Fibroblast of peridontal ligament (primary cell): Measurements from ENCODE around the gene ZNF608.
A peak's percentile ranks its signal among the peaks of the same experiment; 100 is the strongest.

Experiments
- DNase-seq: peaks from one replicate; pipeline ENCODE4 v3.0.0-alpha.2; 2010; ENCODE audit errors: extremely low read depth

Gene ZNF608

DNA sequence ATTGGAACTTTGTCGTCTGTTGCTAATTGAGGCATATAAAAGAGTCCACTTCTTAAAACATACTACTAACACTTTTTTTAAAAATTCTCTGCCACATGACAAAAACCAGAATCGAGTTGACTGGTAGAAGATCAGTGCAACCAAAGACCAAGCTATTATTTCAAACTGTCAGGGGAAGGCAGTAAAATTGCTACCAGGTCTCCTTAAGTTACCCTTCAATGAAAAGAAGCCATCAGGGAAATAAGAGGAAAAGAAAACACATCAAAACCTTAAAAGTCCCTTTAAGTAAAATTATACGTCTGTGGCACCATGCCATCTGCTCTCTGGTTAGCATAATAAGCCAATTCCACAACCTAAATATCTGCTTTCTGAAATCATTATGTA lies 9.6 kb downstream of the ZNF608 start:
- no peak for DNase-seq

DNA sequence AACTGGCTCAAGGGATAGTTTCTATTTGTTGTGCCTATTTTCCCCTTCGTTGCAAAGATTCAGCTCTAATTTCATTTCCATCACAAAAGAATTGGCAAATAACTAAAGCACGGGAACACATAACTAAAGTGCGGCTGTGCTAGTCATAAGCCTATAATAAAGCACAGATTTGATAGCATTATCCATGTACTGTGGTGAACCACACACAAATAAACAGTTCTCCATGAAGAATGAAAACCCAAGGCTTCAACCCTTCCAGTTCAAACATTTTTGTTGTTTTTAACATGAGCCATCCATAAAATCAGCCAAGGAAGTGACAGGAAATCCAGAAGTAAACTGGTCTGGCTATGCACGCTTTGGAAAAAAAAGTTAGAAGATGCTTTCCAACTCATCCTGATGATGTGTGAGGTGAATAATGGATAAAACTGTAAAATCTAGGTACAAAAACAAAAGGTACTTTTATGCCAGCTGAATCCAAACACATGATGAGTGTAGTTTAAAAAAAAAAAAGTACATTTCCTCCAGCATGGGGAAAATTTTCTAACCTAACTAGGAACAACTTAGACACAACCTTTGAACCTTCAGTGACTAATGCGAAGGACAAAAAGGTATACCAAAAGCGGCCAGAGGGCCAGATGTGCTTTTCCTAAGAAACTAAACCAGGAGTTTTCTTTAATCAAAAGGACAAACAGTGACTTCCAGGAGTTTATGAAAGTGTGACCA lies 10.2 kb downstream of the ZNF608 start:
- DNase-seq, result peak; percentile 99

DNA sequence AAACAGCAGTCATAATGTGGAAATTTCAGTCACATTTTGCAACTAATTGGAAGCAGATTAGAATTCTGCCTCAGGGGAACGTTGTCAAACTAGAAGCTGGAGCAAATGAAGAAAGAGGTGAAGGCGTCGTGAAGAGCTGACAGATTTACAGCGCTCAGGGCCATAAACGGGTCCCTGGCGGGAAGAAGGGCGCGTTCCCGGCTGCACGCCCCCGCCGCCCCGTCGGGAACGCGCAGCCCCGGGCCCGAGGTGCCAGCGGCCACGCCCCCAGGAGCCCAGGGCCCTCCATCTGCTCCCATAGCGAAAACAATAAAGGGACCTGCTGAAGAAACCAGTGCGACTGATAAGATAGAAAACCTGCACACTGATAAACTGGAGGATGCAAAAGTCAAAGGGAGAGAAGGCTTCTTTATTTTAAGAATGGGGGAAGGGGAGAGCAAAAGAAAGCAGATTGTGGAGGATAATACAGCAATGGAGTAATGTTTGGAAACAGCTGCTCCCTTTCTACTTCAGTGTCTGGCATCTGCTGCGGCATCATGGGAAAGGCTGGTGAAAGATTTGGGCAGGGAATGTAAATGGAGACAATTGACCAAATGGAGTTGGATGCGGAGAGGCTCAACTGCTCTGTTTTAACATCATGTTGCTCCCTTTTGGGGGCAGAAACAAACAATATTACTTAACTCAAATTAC lies 11.1 kb downstream of the ZNF608 start:
- peak; percentile 85 for DNase-seq

DNA sequence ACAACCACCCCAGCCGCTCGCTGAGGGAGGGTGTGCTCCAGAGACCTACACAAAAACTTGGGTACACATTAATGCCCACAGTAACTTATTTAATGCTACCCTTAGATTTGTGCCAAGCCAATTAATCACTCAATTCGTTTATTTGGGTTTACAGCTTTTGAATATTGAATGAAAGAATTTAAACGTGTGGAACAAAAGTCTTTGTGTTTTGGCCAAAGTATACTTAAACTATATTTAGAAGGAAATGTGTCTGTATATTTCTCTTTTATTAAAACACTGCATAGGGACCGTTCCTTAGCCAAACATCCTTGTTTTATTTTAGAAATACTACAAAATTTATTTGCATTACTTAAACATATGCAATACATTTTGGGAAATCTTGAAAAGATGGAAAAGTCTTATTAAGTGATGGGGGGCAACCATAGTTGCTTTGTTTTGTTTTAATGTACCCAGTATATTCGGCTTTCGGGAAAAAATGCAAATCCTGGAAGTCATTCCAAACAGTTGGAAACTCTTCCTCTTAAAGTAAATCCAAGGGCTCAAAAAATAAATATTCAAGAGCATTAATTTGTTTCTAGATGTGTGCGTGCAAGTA lies 11.8 kb downstream of the ZNF608 start:
- no peak for DNase-seq

DNA sequence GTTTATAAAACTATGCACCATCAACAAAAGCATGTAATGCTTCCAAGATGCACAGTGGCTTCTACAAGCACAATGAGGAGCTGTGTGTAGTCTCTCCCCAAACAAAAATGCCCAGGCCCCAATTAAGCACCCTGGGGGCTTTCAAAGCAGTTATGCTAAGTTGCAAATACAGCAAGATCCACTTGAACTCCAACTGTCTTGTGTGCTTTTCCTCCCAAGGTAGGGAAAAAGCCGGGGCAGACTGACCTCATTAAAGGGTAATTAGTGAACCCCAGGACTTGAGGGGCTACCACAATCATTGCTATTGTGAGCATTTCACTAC lies 13.1 kb downstream of the ZNF608 start:
- DNase-seq, result no peak

DNA sequence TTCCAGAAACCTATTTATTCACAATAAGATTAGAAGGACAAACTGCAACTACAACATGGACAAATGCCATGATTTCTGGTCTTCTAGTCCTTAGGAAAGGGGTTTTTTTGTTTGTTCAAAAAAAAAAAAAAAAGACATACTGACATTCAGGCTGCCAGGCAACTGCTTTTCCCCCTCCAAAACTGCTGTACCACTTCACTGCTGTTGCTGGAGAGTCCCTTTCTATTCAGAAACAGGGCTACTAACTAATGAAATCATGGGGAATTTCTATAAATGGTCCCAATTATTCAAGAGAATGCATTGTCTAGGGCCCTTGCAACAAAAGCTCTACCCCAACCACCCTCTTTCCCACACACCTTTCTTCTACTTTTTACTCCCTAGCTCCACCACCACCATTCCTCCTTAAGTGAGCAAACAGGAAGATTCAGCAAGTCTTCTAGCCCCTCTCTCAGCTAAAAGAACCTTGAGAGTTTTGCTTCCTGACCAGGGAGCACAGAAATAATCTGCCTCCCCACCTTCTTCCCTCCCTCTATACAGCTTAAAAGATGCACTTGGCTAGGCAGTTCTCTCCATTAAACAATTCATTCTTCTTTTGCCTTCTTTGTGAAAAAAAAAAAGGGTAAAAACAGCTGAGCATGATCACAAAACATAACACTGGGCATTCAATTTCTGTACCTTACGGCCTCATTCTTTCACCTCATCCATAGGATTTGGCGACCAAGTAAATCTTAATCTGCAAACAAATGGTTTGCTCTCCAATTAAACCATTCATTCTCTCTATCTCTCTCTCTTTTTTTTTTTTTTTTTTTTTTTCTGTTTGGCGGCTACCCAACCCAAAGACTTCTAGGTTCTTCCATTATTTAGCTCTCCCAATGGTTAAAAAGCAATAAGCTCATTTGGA lies 13.8 kb downstream of the ZNF608 start:
- DNase-seq, result no peak

DNA sequence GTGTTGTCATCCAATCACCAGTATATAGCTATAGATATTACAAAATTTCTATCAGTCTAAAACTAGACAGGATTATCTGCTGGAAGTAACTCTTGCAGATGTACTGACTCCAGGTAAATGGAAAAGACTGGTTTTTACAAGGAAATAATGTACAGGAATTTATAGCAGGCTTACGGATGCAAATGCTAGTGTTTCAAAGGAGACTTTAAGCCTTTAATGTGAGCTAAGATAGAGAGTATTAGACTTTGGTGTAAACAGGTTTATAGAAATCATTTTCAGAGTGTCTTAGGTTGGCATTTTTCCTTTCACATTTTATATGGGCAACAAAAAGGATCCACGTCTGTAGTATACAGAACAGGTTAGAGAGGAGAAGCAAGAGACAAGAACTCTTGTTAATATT lies 16.1 kb downstream of the ZNF608 start:
- DNase-seq, result no peak

DNA sequence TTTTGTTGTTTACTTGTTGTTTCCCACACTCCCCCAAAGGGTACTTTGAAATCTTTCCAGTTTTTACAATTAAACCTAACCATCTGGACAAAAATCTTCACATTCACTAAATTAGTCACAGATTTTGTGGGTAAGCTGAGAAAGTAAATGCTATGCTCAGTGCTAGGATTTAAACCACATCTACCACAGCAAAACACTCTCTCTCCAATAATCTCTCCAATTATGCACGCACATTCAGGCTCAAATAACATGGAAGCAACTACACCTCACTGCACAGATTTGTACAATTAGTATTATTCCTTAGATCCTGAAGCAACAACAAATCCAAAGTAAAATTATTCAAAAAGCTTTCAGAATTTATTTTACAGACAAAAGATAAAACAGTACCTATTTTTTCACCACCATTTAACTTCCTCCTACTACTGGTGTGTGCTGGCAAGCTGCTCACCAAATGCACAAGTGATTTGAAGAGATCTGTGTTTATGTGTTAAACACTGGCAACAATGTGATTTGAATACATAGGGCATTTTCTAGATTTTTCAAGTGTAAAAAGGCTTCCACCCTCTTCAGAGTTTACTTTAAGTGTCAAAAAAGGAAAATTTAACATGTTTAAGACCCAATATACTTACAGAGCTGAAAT lies 16.6 kb downstream of the ZNF608 start:
- peak; percentile 90 for DNase-seq

DNA sequence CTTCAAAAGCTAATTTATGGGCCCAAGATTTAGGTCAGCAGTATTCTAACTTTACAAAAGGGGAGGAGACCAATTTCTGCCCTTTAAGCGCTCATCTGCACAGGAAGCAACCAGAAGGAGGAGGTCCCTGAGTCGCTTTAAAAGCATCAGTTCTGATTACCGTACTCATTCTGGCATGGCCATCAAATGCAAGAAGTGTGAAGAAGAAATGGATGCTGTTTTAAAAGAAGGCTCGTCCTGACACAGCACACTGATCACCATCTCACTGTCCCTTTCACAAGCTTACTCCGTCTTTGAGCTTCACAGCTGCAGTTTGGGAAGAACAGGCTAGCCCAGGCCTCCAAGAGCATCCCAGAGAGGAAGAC lies 17.5 kb downstream of the ZNF608 start:
- no peak for DNase-seq

DNA sequence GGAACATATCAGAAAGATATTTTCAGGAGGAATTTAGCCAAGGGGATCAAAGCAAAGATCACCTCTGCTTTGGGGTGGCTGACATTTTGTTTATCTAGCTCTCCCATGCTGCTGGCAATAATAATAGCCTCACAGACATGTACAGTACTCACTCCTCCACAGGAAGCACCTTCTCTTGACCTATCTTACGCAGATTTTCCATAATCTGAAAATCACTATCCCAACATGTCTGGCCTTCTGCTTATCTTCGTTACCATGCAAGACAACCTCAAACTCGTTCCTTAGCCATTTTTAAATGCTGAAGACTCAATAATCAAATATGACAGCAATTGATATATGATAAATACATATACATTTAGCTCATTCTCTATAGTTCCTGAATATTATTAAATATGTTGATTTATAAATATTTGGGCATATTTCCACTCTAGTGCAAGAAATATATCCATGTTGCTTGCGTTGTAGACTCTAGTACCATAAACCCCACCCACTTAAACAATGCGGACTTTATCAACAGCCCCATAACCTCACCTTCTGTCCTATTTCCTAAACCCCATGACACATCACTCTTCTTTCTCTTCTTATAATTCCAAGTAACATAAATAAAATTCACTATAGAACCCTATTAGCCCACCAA lies 18.0 kb downstream of the ZNF608 start:
- no peak for DNase-seq

DNA sequence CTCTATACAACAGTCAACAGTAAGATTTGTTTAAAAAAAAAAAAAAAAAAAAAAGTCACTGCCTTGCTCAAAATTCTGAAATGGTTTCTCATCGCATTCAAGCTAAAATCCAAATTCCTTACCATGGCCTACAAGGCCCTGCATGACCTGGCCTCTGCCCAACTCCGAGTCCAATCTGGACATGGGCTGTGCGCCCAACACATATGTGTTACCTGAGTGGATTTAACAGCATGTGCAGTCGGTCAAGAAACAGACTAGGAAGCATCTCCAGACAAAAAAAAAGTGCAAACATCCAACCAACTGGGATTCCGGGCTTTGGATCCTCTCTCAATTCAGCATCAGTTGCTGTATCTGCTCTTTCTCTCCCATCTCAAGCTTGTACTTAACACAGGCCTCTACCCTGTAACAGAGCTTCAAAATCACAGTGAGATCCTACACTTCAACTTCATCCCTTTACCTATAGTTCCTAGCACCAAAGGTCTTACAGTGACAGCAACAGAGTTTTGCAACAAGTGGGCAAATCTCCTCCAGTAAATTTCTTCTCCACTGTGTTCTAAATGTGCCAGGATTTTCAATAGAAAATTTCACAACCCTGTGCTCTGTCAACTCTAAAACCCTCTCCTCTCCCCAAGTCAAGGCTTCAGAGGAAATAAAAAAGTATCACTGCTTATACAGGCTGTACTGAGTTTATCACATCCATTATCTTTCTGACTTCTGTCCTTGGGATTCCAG lies 19.6 kb downstream of the ZNF608 start:
- DNase-seq, result no peak

DNA sequence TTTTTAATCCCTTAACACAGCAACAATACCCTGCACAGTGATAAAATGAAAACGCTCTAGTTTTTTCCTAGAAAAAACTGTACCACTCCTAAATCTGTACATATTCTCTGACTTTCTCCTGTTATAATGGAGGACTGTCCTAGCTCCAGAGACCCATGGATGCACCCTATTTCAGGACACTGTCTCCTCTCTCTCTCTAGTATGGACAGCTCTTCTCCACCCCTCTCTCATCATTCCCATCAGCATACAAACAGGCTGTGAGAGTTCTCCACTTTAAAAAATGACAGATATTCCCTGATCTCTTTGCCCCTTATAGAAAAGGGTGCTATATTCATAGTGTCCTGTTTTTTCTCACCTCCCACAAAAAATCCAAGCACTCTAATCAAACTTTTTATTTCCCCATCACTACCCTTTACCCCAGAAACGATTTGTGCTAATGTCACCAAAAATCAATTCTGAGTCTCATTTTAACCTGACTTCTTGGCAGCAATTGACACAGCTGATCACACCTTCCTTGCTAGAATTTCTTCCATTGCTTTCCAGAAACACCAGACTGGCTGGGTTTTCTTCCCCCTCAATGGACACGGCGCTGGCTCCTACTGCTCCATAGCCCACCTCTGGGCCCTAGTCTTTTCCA lies 20.7 kb downstream of the ZNF608 start:
- DNase-seq, result no peak

DNA sequence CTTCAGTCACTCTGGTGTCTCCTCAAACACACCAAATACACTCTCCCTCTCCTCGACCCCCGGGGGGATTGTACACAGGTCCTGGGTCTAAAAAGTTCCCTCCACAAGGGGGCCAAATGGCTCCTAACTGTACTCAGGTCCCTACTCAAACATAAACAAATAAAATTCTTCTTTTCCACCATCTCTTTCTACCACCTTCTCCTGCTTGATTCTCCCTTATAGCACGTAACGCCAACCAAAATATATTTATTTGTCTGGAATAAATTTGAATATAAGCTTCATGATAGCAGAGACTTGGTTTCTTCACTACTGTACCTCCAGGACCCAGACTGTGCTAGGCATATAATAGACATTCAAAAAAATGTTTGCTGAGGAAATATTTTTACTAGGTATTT lies 21.4 kb downstream of the ZNF608 start:
- DNase-seq, result no peak

DNA sequence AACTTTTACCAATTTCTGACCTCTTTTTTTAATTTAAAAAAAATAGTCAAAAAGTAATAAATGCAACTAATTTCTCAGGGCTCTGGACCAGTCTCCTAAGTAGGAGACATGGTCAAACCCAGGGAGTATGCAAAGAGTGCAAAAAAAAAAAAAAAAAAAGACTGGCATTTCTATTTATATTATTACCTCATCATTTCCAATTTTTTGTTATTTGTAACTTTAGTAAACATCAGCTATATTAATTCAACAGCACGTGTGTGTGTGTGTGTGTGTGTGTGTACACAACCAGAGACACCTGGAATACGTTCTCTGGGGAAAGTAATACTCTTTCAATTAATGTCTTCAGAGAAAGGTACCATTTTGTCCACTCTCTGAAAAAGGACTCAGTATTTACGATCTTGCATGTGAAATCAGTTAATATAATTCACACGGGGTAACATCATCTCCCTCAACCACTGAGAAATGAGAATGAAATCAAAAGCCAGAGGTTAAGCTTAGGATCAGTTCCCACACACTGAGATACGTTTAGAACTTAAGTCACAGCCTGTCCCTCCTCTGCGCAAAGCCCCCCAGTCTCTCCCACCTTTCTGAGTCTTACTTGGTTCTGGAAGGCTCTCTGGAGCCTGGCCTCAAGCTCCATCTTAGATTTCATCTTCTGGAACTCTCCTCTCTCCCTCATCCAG lies 21.9 kb downstream of the ZNF608 start:
- no peak for DNase-seq

DNA sequence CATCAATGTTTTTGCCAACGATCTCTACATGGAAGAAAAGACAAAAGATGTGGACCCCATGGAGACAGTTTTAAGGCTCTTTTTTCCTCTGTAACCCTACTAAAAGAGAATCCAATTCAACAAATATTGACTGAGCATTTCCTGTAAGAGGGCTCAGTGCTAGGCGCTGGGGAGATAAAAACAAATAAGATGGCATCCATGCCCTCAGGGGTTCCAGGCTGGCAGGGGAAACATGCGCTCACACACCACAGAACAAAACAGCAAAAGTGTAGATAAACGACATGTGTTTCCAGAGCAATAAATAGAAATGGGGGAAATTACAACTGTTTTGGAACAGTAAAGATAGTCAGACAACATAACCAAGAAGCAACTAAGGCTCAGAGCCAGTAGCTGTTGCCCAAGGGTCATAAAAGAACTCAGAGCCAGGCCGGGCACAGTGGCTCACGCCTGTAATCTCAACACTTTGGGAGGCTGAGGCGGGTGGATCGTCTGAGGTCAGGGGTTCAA lies 25.2 kb downstream of the ZNF608 start:
- DNase-seq, result no peak

DNA sequence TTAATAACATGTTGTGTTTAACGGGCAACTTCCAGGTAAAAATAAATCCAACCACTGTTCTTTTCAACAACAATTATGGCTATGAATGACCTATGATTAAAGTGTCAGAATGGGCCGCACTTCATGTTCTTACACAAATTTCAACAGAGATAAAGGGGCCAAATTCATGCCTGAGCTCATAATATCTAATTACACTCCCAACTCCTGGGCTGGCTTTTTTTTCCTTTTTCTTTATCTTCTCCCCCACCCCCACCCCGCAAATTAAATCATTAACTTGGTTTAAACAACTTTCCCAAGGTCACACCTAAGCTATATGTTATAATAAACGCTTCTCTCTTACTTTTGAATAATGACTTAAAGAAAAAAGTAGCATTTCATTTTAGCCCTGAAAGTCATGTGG lies 25.8 kb downstream of the ZNF608 start:
- no peak for DNase-seq

DNA sequence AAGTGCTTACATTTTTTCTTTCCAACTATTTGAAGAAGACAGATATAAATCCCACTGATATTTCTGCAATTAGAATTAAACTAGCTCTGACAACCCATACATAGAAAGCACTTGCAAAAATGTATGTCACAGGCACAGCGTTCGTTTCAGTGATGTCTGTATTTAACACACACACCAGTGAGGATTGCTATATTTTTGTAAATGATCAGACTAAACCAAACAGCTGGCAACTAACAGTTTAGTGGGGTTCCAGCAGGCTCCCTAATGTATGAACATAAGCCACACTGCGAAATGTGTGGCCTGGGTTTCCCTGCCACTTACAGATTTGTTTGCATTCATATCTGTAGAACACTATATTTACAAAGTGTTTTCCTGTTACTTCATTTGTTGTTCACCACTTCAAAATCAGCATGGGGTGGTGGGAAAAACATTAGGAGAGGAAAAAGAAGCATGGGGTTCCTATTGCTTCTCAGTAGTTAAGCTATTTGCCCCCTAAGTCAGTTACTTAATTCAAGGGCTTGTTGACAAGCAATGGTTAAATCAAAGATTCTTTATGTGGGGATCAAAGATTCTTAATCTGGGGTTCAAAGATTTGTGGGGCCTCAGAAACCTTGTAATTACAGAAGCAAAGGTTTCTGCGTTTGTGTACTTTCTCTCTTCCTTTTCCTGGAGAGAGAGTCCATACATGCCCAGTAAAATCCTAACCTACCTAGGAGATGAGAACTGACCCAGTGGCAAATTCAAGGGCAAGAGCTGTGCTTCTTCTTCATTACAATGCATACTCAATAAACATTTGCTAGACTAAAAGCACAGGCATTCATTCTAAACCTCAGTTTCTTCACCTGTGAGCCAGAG lies 27.1 kb downstream of the ZNF608 start:
- no peak for DNase-seq

DNA sequence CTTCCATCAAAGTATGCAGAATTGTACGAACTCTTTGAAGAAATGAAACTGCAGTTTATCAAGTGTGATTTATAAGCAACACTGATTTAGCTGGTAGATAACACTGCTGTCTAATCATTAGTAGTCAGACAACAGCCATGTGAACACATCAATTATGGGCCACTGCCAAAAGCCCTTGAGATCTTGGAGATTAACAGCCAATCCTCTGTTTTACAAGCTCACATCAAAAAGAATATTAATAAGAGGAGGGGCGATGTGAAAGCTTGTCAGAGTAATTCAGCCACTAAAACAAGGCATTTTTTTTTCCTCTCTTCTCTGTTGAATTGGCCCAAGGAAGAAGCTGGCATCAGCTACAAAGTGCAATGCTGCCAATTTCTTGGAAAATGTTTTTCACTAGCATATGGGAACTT lies 28.1 kb downstream of the ZNF608 start:
- DNase-seq, result no peak

DNA sequence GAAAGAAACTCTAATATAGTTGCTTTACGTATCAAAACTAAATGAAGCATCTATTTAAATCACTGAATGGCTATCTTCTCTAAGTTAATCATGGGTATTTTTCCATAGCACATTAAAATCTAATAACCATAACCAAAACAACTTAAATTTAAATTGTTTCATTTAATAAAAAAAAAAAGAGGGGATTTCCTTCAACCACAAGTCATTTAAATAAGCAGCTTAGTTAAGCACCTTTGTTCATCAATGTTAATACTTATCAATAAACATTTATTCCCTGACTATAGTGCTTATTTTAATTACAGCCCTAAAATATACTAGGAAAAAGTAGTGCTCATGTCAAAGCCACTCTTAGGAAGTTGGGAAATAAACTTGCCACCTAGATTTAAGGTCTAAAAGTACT lies 30.3 kb downstream of the ZNF608 start:
- DNase-seq, result no peak
